Measurements from ENCODE around the gene IPO9.
A peak's percentile ranks its signal among the peaks of the same experiment; 100 is the strongest.

The IPO9 gene

DNA sequence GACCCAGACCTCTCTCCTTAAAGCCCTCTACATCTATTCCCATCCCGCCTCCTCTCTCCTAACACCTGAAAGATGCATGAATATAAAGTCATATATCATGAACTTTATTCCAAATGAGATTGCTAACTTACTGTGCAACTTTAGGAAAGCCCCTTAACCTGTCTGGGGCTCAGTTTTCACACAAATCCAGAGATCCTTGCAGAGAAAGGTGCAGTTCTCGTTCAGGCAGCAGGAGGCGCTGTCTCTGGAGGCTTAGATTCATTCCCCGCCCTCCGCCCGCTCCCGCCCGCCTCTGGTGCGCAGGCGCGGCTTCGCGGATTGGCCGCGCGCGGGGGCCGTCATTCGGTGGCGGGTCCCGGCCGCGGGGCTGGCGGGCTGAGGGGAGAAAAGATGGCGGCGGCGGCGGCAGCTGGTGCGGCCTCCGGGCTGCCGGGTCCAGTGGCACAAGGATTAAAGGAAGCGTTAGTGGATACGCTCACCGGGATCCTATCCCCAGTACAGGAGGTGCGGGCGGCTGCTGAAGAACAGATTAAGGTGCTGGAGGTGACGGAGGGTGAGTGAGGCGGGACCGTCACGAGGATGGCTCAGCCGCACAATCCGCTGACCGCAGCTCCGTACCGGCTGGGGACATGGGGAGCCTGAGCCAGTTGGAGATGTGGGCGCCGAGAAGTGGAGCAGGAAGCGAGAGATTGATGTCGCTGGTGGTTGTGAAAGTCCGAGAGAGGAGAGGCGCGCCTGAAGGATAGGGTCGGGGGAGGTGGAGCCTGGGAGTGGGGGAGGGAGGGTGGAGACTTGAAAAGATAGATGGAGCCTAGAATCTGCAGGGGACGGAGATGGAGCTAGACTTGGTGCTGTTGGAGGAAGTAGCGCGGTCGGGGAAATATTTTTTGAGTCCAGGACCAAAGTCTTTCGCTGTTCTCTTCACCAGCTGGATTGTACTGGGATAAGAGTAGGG is at the start of gene IPO9:
Gene IPO9, plus strand, starts transcription at position 338 of the 955 bp plus-strand sequence. Its CDS starts 53 bp downstream, at position 391.
- peak; percentile 61 for DNase-seq (ENCODE audit: low read depth)
- H3K4me3 ChIP-seq (ENCODE audit: control insufficient read depth, low read depth, low read length), result peak within 1 kb of the TSS; percentile 99
- peak; percentile 85 for TF ChIP-seq CTCF (IDR thresholded peaks at IDR 0.05; ENCODE audit: control insufficient read depth, insufficient read depth, low read depth, low read length, missing control alignments)

DNA sequence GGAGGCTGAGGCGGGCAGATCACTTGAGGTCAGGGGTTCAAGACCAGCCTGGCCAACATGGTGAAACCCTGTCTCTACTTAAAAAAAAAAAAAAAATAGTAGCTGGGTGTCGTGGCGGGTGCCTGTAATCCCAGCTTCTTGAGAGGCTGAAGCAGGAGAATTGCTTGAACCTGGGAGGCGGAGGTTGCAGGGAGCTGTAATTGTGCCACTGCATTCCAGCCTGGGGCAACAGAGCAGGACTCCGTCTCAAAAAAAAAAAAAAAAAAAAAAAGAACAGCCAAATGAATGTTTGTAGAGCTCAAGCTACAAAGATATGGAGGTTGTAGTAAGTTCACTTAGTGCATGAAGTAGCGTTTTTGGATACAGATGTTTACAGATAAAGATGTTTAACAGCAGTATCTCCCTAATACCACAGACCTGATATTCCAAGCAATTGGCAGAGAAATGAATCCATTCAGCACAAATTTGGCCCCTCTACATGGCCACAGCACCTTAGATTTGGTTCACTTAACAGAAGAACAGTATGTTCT is 49.5 kb upstream of the IPO9 start:
- H3K4me3 ChIP-seq (ENCODE audit: control insufficient read depth, low read depth, low read length), result no peak overlapping the region
- no peak for DNase-seq (ENCODE audit: low read depth)
- no peak for TF ChIP-seq CTCF (IDR thresholded peaks at IDR 0.05; ENCODE audit: control insufficient read depth, insufficient read depth, low read depth, low read length, missing control alignments)

GRCh38 chr1:201780952-201781351 is 48.0 kb upstream of the IPO9 start:
- no peak for TF ChIP-seq CTCF (IDR thresholded peaks at IDR 0.05; ENCODE audit: control insufficient read depth, insufficient read depth, low read depth, low read length, missing control alignments)
- DNase-seq (ENCODE audit: low read depth), result no peak
- no peak overlapping the region for H3K4me3 ChIP-seq (ENCODE audit: control insufficient read depth, low read depth, low read length)

- no peak for TF ChIP-seq CTCF (IDR thresholded peaks at IDR 0.05; ENCODE audit: control insufficient read depth, insufficient read depth, low read depth, low read length, missing control alignments)
- no peak overlapping the region for H3K4me3 ChIP-seq (ENCODE audit: control insufficient read depth, low read depth, low read length)
- DNase-seq (ENCODE audit: low read depth), result no peak
These were observed 47.5 kb upstream of the IPO9 start for GRCh38 chr1:201781437-201781836.

DNA sequence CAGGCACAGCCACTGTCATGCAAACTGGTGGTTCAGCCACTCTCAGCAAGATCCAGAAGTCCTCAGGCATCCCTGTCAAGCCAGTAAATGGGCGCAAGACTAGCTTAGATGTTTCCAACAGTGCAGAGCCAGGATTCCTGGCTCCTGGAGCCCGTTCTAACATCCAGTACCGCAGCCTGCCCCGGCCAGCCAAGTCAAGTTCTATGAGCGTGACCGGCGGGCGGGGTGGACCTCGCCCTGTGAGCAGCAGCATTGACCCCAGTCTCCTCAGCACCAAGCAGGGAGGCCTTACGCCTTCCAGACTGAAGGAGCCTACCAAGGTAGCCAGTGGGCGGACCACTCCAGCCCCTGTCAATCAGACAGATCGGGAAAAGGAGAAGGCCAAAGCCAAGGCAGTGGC is 46.6 kb upstream of the IPO9 start:
- H3K4me3 ChIP-seq (ENCODE audit: control insufficient read depth, low read depth, low read length), result no peak overlapping the region
- no peak for DNase-seq (ENCODE audit: low read depth)
- TF ChIP-seq CTCF (IDR thresholded peaks at IDR 0.05; ENCODE audit: control insufficient read depth, insufficient read depth, low read depth, low read length, missing control alignments), result no peak

DNA sequence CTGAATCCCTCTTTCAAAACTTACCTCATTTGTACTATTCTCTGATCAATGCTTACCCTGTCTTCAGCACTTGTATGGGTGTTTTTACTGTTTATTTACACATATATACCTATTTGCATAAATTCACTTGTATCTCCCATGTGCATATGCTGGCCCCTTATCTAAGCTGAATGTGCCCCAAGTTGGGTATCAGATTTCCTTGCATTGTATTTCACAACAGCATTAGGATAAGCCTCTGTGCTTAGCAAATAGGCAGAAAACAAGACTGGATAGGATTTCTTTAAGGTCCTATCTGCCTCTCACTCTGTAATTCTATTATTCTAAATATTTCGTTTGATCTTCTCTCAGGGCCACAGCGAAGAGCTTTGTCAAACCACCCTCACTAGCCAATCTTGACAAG is 45.9 kb upstream of the IPO9 start:
- H3K4me3 ChIP-seq (ENCODE audit: control insufficient read depth, low read depth, low read length), result no peak overlapping the region
- DNase-seq (ENCODE audit: low read depth), result no peak
- no peak for TF ChIP-seq CTCF (IDR thresholded peaks at IDR 0.05; ENCODE audit: control insufficient read depth, insufficient read depth, low read depth, low read length, missing control alignments)

Measured in AG09309 (cell line).